HCT116 (cell line): Measurements from ENCODE around the gene ADARB2. TPM values are rescaled to one million over a fixed set of nuclear protein-coding genes. Genes with fewer than 3 reads are reported as not detected.

Source experiments
- ATAC-seq: fragments of 200-7000 bp; cut with Tn5 transposase; 2 replicates; pipeline ENCODE4 v1.9.1; 2020; ENCODE audit warnings: mild to moderate bottlenecking, moderate library complexity
- BruUV-seq: library from RNA; stranded (reverse); fragments of 400-500 nt; replicated peaks from 2 replicates; lab custom pipeline; 2021; lab: Mats Ljungman, UMichigan
- CTCF ChIA-PET: fragments of 300-600 bp; sonication (Branson Sonifier 250); formaldehyde crosslinking; loops from one replicate; lab custom pipeline; 2021; ENCODE audit warnings: antibody characterized with exemption; lab: Charles Lee
- POLR2A ChIA-PET: fragments of 300-600, 350-600 bp; sonication (Branson Sonifier 250); formaldehyde crosslinking; loops from one replicate; lab custom pipeline; 2021; ENCODE audit warnings: antibody characterized with exemption; lab: Charles Lee
- RAD21 ChIA-PET, 2 experiments: fragments of 300-600 bp; sonication (Branson Sonifier 250); formaldehyde crosslinking; loops; one replicate each; lab custom pipeline; 2023; ENCODE audit warnings: low total read pairs in 2 of 2; ENCODE audit not compliant: uncharacterized antibody in 2 of 2, unreplicated experiment in 2 of 2, low non-redundant PET in 1 of 2; lab: Charles Lee
- DNase-seq: peaks from one replicate; pipeline ENCODE4 v3.0.0-alpha.2; 2010; ENCODE audit warnings: low read depth, low spot score
- H2AFZ ChIP-seq: fragments of 200-600 bp; shearing (Covaris generic), sonication (generic); 2 replicates; pipeline ENCODE4 v1.6.1; 2017; ENCODE audit warnings: low read depth, mixed run types, mixed read lengths, antibody characterized with exemption, low read length; ENCODE audit not compliant: poor library complexity, severe bottlenecking
- H3K27ac ChIP-seq: 2 replicates; pipeline ENCODE4 v1.5.1; 2012; ENCODE audit warnings: low read depth, low read length
- H3K27me3 ChIP-seq: fragments of 200-600 bp; sonication (generic); 2 replicates; pipeline ENCODE4 v1.6.1; 2016; ENCODE audit warnings: mixed run types, low read length, mixed read lengths; ENCODE audit not compliant: insufficient read depth
- H3K36me3 ChIP-seq, 2 experiments: fragments of 200-500 bp in 1 of 2; fragments of 200-600 bp in 1 of 2; sonication (Bioruptor generic) in 1 of 2; sonication (generic) in 1 of 2; 2 replicates each; pipeline versions ENCODE4 v1.5.1 to v1.6.1; 2014 to 2016; ENCODE audit warnings: low read length in 2 of 2, inconsistent platforms in 1 of 2, mixed read lengths in 1 of 2, mixed run types in 1 of 2; ENCODE audit not compliant: insufficient read depth in 2 of 2, control insufficient read depth in 1 of 2
- H3K4me1 ChIP-seq, 2 experiments: fragments of 200-600 bp in 1 of 2; sonication (generic) in 1 of 2; 2 replicates each; pipeline versions ENCODE4 v1.5.1 to v1.6.1; 2012 to 2017; ENCODE audit warnings: low read length in 2 of 2, inconsistent platforms in 1 of 2, mild to moderate bottlenecking in 1 of 2, mixed read lengths in 1 of 2, mixed run types in 1 of 2, moderate library complexity in 1 of 2; ENCODE audit not compliant: insufficient read depth in 2 of 2, control insufficient read depth in 1 of 2
- H3K4me2 ChIP-seq: fragments of 200-600 bp; sonication (generic); 2 replicates; pipeline ENCODE4 v1.6.1; 2017; ENCODE audit warnings: mixed run types, low read length, mixed read lengths
- H3K4me3 ChIP-seq, 2 experiments: fragments of 200-600 bp in 1 of 2; sonication (generic) in 1 of 2; replicated peaks in 1 of 2; 2 replicates each; pipeline ENCODE4 v1.5.1; 2011 to 2016; ENCODE audit warnings: low read length in 2 of 2, control low read depth in 1 of 2, low read depth in 1 of 2, mild to moderate bottlenecking in 1 of 2, mixed read lengths in 1 of 2, mixed run types in 1 of 2
- H3K79me2 ChIP-seq: fragments of 200-600 bp; sonication (generic); 2 replicates; pipeline ENCODE4 v1.6.1; 2017; ENCODE audit warnings: mild to moderate bottlenecking, mixed run types, low read length, moderate library complexity, mixed read lengths; ENCODE audit not compliant: insufficient read depth
- H3K9ac ChIP-seq: fragments of 200-600 bp; sonication (generic); 2 replicates; pipeline ENCODE4 v1.6.1; 2016; ENCODE audit warnings: low read length, mixed read lengths
- H3K9me2 ChIP-seq: fragments of 200-600 bp; sonication (generic), shearing (Covaris generic); 2 replicates; pipeline ENCODE4 v1.6.1; 2017; ENCODE audit warnings: mixed run types, mild to moderate bottlenecking, moderate library complexity; ENCODE audit not compliant: insufficient read depth
- H3K9me3 ChIP-seq, 2 experiments: fragments of 200-500 bp in 1 of 2; fragments of 200-600 bp in 1 of 2; sonication (Bioruptor generic) in 1 of 2; sonication (generic) in 1 of 2; 2 replicates each; pipeline ENCODE4 v1.6.1; 2014 to 2017; ENCODE audit warnings: low read length in 2 of 2, mixed read lengths in 2 of 2, inconsistent platforms in 1 of 2, low read depth in 1 of 2, mild to moderate bottlenecking in 1 of 2, mixed run types in 1 of 2, moderate library complexity in 1 of 2; ENCODE audit not compliant: control insufficient read depth in 1 of 2, insufficient read depth in 1 of 2
- H4K20me1 ChIP-seq: fragments of 200-600 bp; sonication (generic), shearing (Covaris generic); 2 replicates; pipeline ENCODE4 v1.6.1; 2017; ENCODE audit warnings: mixed run types, mild to moderate bottlenecking, moderate library complexity; ENCODE audit not compliant: insufficient read depth
- CEBPB ChIP-seq: IDR thresholded peaks from 2 replicates; pipeline ENCODE4 v1.6.1; 2012; ENCODE audit warnings: low read depth
- EZH2 ChIP-seq: fragments of 200-600 bp; sonication (generic); IDR thresholded peaks from 2 replicates; pipeline ENCODE4 v1.6.1; 2017; ENCODE audit warnings: antibody characterized with exemption, mixed run types
- EZH2phosphoT487 ChIP-seq: fragments of 200-600 bp; IDR thresholded peaks from 2 replicates; pipeline ENCODE4 v1.6.1; 2018; ENCODE audit warnings: antibody characterized with exemption, borderline replicate concordance
- FOSL1 ChIP-seq: IDR thresholded peaks from 2 replicates; pipeline ENCODE4 v1.6.1; 2012; ENCODE audit warnings: low read depth
- MAX ChIP-seq: IDR thresholded peaks from 2 replicates; pipeline ENCODE4 v1.6.1; 2012
- POLR2A ChIP-seq: IDR thresholded peaks from 2 replicates; pipeline ENCODE4 v1.7.0; 2011; ENCODE audit warnings: borderline replicate concordance; ENCODE audit not compliant: insufficient read depth, insufficient read length; ENCODE audit errors: extremely low read depth
- POLR2AphosphoS5 ChIP-seq: IDR thresholded peaks from 2 replicates; pipeline ENCODE4 v1.6.1; 2011; ENCODE audit warnings: mild to moderate bottlenecking, low read depth, low read length, moderate library complexity
- RAD21 ChIP-seq: IDR thresholded peaks from 2 replicates; pipeline ENCODE4 v1.6.1; 2012; ENCODE audit warnings: low read depth, mild to moderate bottlenecking
- SIN3A ChIP-seq: IDR thresholded peaks from 2 replicates; pipeline ENCODE4 v1.6.1; 2012; ENCODE audit warnings: low read depth
- SP1 ChIP-seq: IDR thresholded peaks from 2 replicates; pipeline ENCODE4 v1.6.1; 2012; ENCODE audit warnings: low read depth
- SRF ChIP-seq: IDR thresholded peaks from 2 replicates; pipeline ENCODE4 v1.6.1; 2012; ENCODE audit warnings: low read depth
- TCF7L2 ChIP-seq: IDR thresholded peaks from 2 replicates; pipeline ENCODE4 v1.7.0; 2011; ENCODE audit warnings: borderline replicate concordance, inconsistent platforms; ENCODE audit not compliant: insufficient read depth, insufficient read length; ENCODE audit errors: extremely low read depth
- YY1 ChIP-seq: IDR thresholded peaks from 2 replicates; pipeline ENCODE4 v1.6.1; 2011; ENCODE audit warnings: low read length, low read depth, moderate library complexity, mild to moderate bottlenecking; ENCODE audit not compliant: insufficient replicate concordance; ENCODE audit errors: extremely low read depth
- ZFX ChIP-seq: fragments of 450-650 bp; IDR thresholded peaks from 2 replicates; pipeline ENCODE4 v1.6.1; 2017
- intact Hi-C: fragments of 100-400 bp; cut with micrococcal nuclease; formaldehyde crosslinking; loops from 2 replicates; pipeline ENCODE4 v1.10.0; 2022
- total RNA-seq: library from RNA; stranded (reverse); gene quantifications from one replicate; pipeline ENCODE4 v1.2.1, GENCODE V29; 2021; ENCODE audit not compliant: unreplicated experiment
- TF ChIP-seq, protein P1 (sequence below): IDR thresholded peaks from 2 replicates; pipeline ENCODE4 v1.6.1; 2011; ENCODE audit warnings: mild to moderate bottlenecking, low read length, moderate library complexity; ENCODE audit not compliant: insufficient replicate concordance; ENCODE audit errors: extremely low read depth
- TF ChIP-seq, protein P2 (sequence below): IDR thresholded peaks from 2 replicates; pipeline ENCODE4 v1.6.1; 2012

The ADARB2 gene
- total RNA-seq, 1 experiment from 2014 or later = not detected

DNA sequence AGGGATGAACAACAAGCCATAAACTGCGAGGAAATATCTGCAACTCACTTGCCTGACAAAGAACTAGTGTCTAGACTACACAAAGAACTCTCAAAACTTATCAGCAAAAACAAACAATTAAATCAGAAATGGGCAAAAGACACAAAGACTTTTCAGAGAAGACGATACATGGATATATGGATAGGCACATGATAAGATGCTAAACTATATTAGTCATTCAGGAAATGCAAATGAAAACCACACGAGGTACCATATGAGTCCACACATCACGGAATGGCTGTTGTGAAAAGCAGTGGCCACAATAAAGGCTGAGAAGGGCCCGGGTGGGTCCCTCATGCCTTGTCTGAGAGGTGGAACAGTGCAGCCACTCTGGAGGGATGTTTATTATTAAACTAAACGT lies 413.4 kb downstream of the ADARB2 start:
- TF ChIP-seq EZH2 (no peak), YY1 (no peak), FOSL1 (no peak), SIN3A (no peak), EZH2phosphoT487 (no peak), ZFX (no peak), SP1 (no peak), TCF7L2 (no peak), POLR2AphosphoS5 (no peak), POLR2A (no peak), CEBPB (no peak), SRF (no peak), RAD21 (no peak), MAX (no peak)
- TF ChIP-seq, protein P1, sequence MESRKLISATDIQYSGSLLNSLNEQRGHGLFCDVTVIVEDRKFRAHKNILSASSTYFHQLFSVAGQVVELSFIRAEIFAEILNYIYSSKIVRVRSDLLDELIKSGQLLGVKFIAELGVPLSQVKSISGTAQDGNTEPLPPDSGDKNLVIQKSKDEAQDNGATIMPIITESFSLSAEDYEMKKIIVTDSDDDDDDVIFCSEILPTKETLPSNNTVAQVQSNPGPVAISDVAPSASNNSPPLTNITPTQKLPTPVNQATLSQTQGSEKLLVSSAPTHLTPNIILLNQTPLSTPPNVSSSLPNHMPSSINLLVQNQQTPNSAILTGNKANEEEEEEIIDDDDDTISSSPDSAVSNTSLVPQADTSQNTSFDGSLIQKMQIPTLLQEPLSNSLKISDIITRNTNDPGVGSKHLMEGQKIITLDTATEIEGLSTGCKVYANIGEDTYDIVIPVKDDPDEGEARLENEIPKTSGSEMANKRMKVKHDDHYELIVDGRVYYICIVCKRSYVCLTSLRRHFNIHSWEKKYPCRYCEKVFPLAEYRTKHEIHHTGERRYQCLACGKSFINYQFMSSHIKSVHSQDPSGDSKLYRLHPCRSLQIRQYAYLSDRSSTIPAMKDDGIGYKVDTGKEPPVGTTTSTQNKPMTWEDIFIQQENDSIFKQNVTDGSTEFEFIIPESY = no peak
- TF ChIP-seq, protein P2, sequence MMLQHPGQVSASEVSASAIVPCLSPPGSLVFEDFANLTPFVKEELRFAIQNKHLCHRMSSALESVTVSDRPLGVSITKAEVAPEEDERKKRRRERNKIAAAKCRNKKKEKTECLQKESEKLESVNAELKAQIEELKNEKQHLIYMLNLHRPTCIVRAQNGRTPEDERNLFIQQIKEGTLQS = no peak
- H3K9me2 ChIP-seq = no peaks in the 10 kb centered on the region
- H3K4me3 ChIP-seq = no peak overlapping the region
- CTCF ChIA-PET = no interaction called here
- no peaks in the 10 kb centered on the region for H3K4me1 ChIP-seq
- no peak for ATAC-seq
- H3K36me3 ChIP-seq = no peaks in the 10 kb centered on the region
- DNase-seq = no peak
- RAD21 ChIA-PET = no interaction called here
- H3K27ac ChIP-seq = no peak overlapping the region
- no peaks in the 10 kb centered on the region for H4K20me1 ChIP-seq
- no peaks in the 10 kb centered on the region for H3K9me3 ChIP-seq
- no TSS peak for BruUV-seq
- H3K79me2 ChIP-seq = no peaks in the 10 kb centered on the region
- peaks cover 43% of the 10 kb centered on the region for H3K27me3 ChIP-seq
- H2AFZ ChIP-seq = no peak overlapping the region
- intact Hi-C loops = no loop called here
- no peak overlapping the region for H3K4me2 ChIP-seq
- POLR2A ChIA-PET = no interaction called here
- H3K9ac ChIP-seq = no peak overlapping the region
